ENCODE measurements around the gene CCM2L. TPM values are rescaled to one million over a fixed set of nuclear protein-coding genes. Genes with fewer than 3 reads are reported as not detected.

The CCM2L gene
- total RNA-seq, 2 experiments from 2014 or later, result 1.4 TPM; not detected in 1

DNA sequence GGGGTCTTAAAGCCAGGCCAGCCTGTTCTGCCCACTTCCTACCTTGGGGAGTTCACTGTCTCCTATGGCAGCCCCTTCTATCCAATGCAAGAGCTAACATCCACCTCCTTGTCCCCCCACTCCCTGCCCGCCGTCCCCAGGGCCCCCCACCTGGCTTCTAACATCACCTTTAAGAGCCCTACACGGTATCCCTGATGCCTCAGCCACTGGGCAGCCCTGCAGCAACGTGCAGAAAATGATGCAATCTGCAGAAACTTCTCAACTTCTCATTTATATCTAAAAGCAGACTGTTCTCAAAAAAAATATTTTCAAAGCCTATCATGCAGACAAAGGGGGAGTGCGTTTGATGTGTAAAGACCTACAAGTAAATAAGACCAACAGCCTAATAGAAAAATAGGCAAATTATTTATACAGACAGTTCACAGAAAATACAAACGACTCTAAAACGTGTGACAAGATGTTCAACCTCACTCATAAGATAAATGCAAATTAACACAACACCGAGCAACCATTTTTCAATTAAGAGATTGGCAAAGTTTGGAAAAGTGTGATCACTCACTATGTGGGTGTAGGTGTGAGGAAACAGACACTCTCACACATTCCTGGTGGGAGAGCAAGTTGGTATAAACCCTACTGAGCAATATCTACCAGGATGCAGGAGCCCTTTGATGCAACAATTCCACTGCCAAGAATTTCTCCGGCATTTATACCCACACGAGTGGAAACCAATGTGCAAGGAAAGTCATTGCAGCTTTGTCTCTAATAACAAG lies 26.7 kb downstream of the CCM2L start:
- TF ChIP-seq EZH2phosphoT487 (IDR thresholded peaks at IDR 0.05; ENCODE audit: borderline replicate concordance, low read depth, low read length), result no peak
- TF ChIP-seq, protein P1, sequence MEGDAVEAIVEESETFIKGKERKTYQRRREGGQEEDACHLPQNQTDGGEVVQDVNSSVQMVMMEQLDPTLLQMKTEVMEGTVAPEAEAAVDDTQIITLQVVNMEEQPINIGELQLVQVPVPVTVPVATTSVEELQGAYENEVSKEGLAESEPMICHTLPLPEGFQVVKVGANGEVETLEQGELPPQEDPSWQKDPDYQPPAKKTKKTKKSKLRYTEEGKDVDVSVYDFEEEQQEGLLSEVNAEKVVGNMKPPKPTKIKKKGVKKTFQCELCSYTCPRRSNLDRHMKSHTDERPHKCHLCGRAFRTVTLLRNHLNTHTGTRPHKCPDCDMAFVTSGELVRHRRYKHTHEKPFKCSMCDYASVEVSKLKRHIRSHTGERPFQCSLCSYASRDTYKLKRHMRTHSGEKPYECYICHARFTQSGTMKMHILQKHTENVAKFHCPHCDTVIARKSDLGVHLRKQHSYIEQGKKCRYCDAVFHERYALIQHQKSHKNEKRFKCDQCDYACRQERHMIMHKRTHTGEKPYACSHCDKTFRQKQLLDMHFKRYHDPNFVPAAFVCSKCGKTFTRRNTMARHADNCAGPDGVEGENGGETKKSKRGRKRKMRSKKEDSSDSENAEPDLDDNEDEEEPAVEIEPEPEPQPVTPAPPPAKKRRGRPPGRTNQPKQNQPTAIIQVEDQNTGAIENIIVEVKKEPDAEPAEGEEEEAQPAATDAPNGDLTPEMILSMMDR (conservative IDR thresholded peaks at IDR 0.05; ENCODE audit: low read length), result no peak
- H3K9me2 ChIP-seq (ENCODE audit: insufficient read depth, low read length), result no peaks in the 10 kb centered on the region
- peaks cover 80% of the 10 kb centered on the region for H3K4me1 ChIP-seq (ENCODE audit: insufficient read depth, low read length, poor library complexity, severe bottlenecking)
- ChIA-PET POLR2A (interaction anchor here (1.0 to 3.7 kb wide), 6 partner anchors 19 to 249 kb away, joined by 3 to 34 read pairs (median 8); no protein-coding TSS in a partner anchor), CTCF (ENCODE audit: unreplicated experiment) (interaction anchor here (1.5 to 4.6 kb wide), 2 partner anchors 50 to 54 kb away, joined by 4 to 40 read pairs; no protein-coding TSS in a partner anchor)
- no peaks in the 10 kb centered on the region for H3K79me2 ChIP-seq (ENCODE audit: insufficient read depth, low read depth, low read length)
- intact Hi-C loops (cut with micrococcal nuclease; ENCODE audit: unreplicated experiment), result no loop called here
- BruUV-seq (replicated peaks), result no TSS peak
- H3K27ac ChIP-seq (ENCODE audit: low read depth, low read length, poor library complexity, severe bottlenecking), result peak overlapping the region; percentile 19
- DNase-seq (ENCODE audit: low spot score), result peak; percentile 80
- no peaks in the 10 kb centered on the region for H4K20me1 ChIP-seq (ENCODE audit: insufficient read depth, low read length)
- no peak overlapping the region for H3K4me3 ChIP-seq (ENCODE audit: low read depth, low read length, poor library complexity, severe bottlenecking)
- H3K9me3 ChIP-seq (ENCODE audit: low read length), result no peaks in the 10 kb centered on the region
- H3K36me3 ChIP-seq (ENCODE audit: insufficient read depth, low read length), result no peaks in the 10 kb centered on the region
- H3K4me2 ChIP-seq (ENCODE audit: low read length), result peak overlapping the region; percentile 38
- peak overlapping the region; percentile 61; the same call in 1 of the 2 replicates for H2AFZ ChIP-seq (ENCODE audit: low read length)

- CTCF ChIA-PET (ENCODE audit: unreplicated experiment), result interaction anchor here (0.6 to 1.2 kb wide), 3 partner anchors 21 to 71 kb away, joined by 3 to 4 read pairs (median 3); no protein-coding TSS in a partner anchor
- Histone ChIP-seq H3K27ac (ENCODE audit: low read depth, low read length, poor library complexity, severe bottlenecking) (no peak overlapping the region), H3K9me3 (ENCODE audit: low read length) (no peaks in the 10 kb centered on the region), H3K4me1 (ENCODE audit: insufficient read depth, low read length, poor library complexity, severe bottlenecking) (peaks cover 90% of the 10 kb centered on the region), H3K4me3 (ENCODE audit: low read depth, low read length, poor library complexity, severe bottlenecking) (no peak overlapping the region), H4K20me1 (ENCODE audit: insufficient read depth, low read length) (no peaks in the 10 kb centered on the region), H3K9me2 (ENCODE audit: insufficient read depth, low read length) (no peaks in the 10 kb centered on the region), H3K4me2 (ENCODE audit: low read length) (no peak overlapping the region), H3K36me3 (ENCODE audit: insufficient read depth, low read length) (no peaks in the 10 kb centered on the region), H2AFZ (ENCODE audit: low read length) (no peak overlapping the region), H3K79me2 (ENCODE audit: insufficient read depth, low read depth, low read length) (no peaks in the 10 kb centered on the region)
- TF ChIP-seq, protein P1 (conservative IDR thresholded peaks at IDR 0.05; ENCODE audit: low read length), result no peak
- no peak for TF ChIP-seq EZH2phosphoT487 (IDR thresholded peaks at IDR 0.05; ENCODE audit: borderline replicate concordance, low read depth, low read length)
- POLR2A ChIA-PET, result no interaction called here
- peak; percentile 33 for DNase-seq (ENCODE audit: low spot score)
- intact Hi-C loops (cut with micrococcal nuclease; ENCODE audit: unreplicated experiment), result no loop called here
- BruUV-seq (replicated peaks), result no TSS peak
These were observed 27.7 kb downstream of the CCM2L start for GRCh38 chr20:32037929-32038328.

Data from OCI-LY7 (cell line).